ENCODE measurements around the gene OSGIN1.
A peak's percentile ranks its signal among the peaks of the same experiment; 100 is the strongest.

Gene OSGIN1

GRCh38 chr16:83956336-83957289 is 3.6 kb downstream of the OSGIN1 start:
- DNase-seq, result peak; percentile 84

GRCh38 chr16:83957296-83957855 is 4.3 kb downstream of the OSGIN1 start:
- Mint-ChIP-seq H3K9me3 (no peaks in the 10 kb centered on the region), H3K4me3 (no peak overlapping the region), H3K4me1 (ENCODE audit: low read depth) (peaks cover 13% of the 10 kb centered on the region), H3K27ac (no peak overlapping the region), H3K36me3 (ENCODE audit: low read depth) (no peaks in the 10 kb centered on the region), H3K27me3 (peaks cover 33% of the 10 kb centered on the region)
- DNase-seq, result no peak

More at GRCh38 chr16:83956336-83957289, 3.6 kb downstream of the OSGIN1 start:
- Mint-ChIP-seq H3K27me3 (peaks cover 33% of the 10 kb centered on the region), H3K4me1 (ENCODE audit: low read depth) (peaks cover 14% of the 10 kb centered on the region), H3K4me3 (no peak overlapping the region), H3K9me3 (no peaks in the 10 kb centered on the region), H3K36me3 (ENCODE audit: low read depth) (no peaks in the 10 kb centered on the region), H3K27ac (no peak overlapping the region)

- H3K4me1 Mint-ChIP-seq (ENCODE audit: low read depth), result peaks cover 6% of the 10 kb centered on the region
- no peak overlapping the region for H3K27ac Mint-ChIP-seq
- peaks cover 33% of the 10 kb centered on the region for H3K27me3 Mint-ChIP-seq
- no peak overlapping the region for H3K4me3 Mint-ChIP-seq
- no peaks in the 10 kb centered on the region for H3K36me3 Mint-ChIP-seq (ENCODE audit: low read depth)
- no peak for DNase-seq
- H3K9me3 Mint-ChIP-seq, result no peaks in the 10 kb centered on the region
Measured at GRCh38 chr16:83958137-83958845, 5.3 kb downstream of the OSGIN1 start.

- no peak overlapping the region for H3K27ac Mint-ChIP-seq
- DNase-seq, result no peak
- no peak overlapping the region for H3K4me3 Mint-ChIP-seq
- H3K27me3 Mint-ChIP-seq, result peaks cover 27% of the 10 kb centered on the region
- H3K9me3 Mint-ChIP-seq, result no peaks in the 10 kb centered on the region
- H3K36me3 Mint-ChIP-seq (ENCODE audit: low read depth), result no peaks in the 10 kb centered on the region
- H3K4me1 Mint-ChIP-seq (ENCODE audit: low read depth), result peaks cover 4% of the 10 kb centered on the region
Measured at GRCh38 chr16:83958846-83959565, 6.0 kb downstream of the OSGIN1 start.

GRCh38 chr16:83959656-83960434 is 6.8 kb downstream of the OSGIN1 start:
- Mint-ChIP-seq H3K9me3 (no peaks in the 10 kb centered on the region), H3K27ac (no peak overlapping the region), H3K27me3 (peaks cover 19% of the 10 kb centered on the region), H3K4me1 (ENCODE audit: low read depth) (no peaks in the 10 kb centered on the region), H3K4me3 (no peak overlapping the region), H3K36me3 (ENCODE audit: low read depth) (no peaks in the 10 kb centered on the region)
- DNase-seq, result no peak

GRCh38 chr16:83960521-83961249 is 7.6 kb downstream of the OSGIN1 start:
- no peak overlapping the region for H3K27ac Mint-ChIP-seq
- H3K4me3 Mint-ChIP-seq, result no peak overlapping the region
- no peak for DNase-seq
- H3K27me3 Mint-ChIP-seq, result peaks cover 11% of the 10 kb centered on the region
- H3K4me1 Mint-ChIP-seq (ENCODE audit: low read depth), result no peaks in the 10 kb centered on the region
- H3K9me3 Mint-ChIP-seq, result no peaks in the 10 kb centered on the region
- no peaks in the 10 kb centered on the region for H3K36me3 Mint-ChIP-seq (ENCODE audit: low read depth)

GRCh38 chr16:83961591-83961990 is 8.6 kb downstream of the OSGIN1 start:
- Mint-ChIP-seq H3K36me3 (ENCODE audit: low read depth) (no peaks in the 10 kb centered on the region), H3K4me1 (ENCODE audit: low read depth) (no peaks in the 10 kb centered on the region), H3K27me3 (peaks cover 3% of the 10 kb centered on the region), H3K4me3 (no peak overlapping the region), H3K27ac (no peak overlapping the region), H3K9me3 (no peaks in the 10 kb centered on the region)
- no peak for DNase-seq

DNA sequence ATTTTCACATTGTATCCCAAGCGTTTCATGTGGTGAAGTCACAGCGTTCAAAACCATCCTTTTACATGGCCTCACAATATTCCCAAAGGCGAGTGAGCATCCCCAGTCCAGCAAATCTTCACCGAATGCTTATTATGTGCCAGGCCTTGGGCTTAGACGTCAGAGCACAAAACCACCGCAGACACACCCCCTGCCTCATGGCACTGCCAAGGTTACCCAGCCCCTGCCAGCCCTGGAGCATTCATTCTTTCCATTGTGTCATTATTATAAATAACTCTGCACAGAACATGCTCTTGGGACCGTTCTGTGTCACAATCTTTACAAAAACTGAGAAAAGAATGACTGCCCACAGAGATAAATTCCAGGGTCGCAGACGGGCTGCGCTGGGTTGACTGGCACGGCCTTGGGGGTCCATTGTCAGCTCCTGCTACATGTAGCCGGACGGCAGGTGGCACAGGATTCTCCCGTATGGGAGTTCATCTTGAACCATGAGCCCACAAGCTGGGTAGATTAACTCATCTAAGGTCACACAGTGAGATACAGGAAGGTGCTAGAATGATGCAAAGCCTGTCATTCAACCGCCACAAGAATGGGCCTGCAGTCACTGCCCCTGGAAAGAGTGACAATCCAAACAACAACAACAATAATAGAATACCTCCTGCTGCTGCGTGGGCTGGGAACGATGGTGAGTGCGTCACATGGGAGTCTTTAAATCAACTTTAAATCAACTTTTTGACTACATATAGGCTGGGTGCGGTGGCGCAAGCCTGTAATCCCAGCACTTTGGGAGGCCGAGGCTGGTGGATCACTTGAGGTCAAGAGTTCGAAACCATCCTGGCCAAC is 10.5 kb downstream of the OSGIN1 start:
- peaks cover 1% of the 10 kb centered on the region for H3K4me1 Mint-ChIP-seq (ENCODE audit: low read depth)
- H3K4me3 Mint-ChIP-seq, result no peak overlapping the region
- H3K27me3 Mint-ChIP-seq, result peaks cover 6% of the 10 kb centered on the region
- no peak for DNase-seq
- H3K36me3 Mint-ChIP-seq (ENCODE audit: low read depth), result no peaks in the 10 kb centered on the region
- H3K27ac Mint-ChIP-seq, result no peak overlapping the region
- H3K9me3 Mint-ChIP-seq, result no peaks in the 10 kb centered on the region

GRCh38 chr16:83964684-83965443 is 11.8 kb downstream of the OSGIN1 start:
- H3K36me3 Mint-ChIP-seq (ENCODE audit: low read depth), result no peaks in the 10 kb centered on the region
- H3K27ac Mint-ChIP-seq, result no peak overlapping the region
- H3K4me3 Mint-ChIP-seq, result no peak overlapping the region
- no peaks in the 10 kb centered on the region for H3K9me3 Mint-ChIP-seq
- no peak for DNase-seq
- peaks cover 4% of the 10 kb centered on the region for H3K4me1 Mint-ChIP-seq (ENCODE audit: low read depth)
- H3K27me3 Mint-ChIP-seq, result peaks cover 15% of the 10 kb centered on the region

GRCh38 chr16:83965444-83966152 is 12.6 kb downstream of the OSGIN1 start:
- no peaks in the 10 kb centered on the region for H3K36me3 Mint-ChIP-seq (ENCODE audit: low read depth)
- H3K4me1 Mint-ChIP-seq (ENCODE audit: low read depth), result peaks cover 4% of the 10 kb centered on the region
- H3K4me3 Mint-ChIP-seq, result no peak overlapping the region
- no peak for DNase-seq
- no peaks in the 10 kb centered on the region for H3K9me3 Mint-ChIP-seq
- peaks cover 22% of the 10 kb centered on the region for H3K27me3 Mint-ChIP-seq
- no peak overlapping the region for H3K27ac Mint-ChIP-seq

- H3K27me3 Mint-ChIP-seq, result peaks cover 27% of the 10 kb centered on the region
- no peak overlapping the region for H3K27ac Mint-ChIP-seq
- H3K9me3 Mint-ChIP-seq, result no peaks in the 10 kb centered on the region
- H3K36me3 Mint-ChIP-seq (ENCODE audit: low read depth), result no peaks in the 10 kb centered on the region
- no peak overlapping the region for H3K4me3 Mint-ChIP-seq
- DNase-seq, result no peak
- H3K4me1 Mint-ChIP-seq (ENCODE audit: low read depth), result peaks cover 4% of the 10 kb centered on the region
Measured at GRCh38 chr16:83966153-83966696, 13.2 kb downstream of the OSGIN1 start.
